Measurements from ENCODE around the gene KRT7.

- TF ChIP-seq CTCF (conservative IDR thresholded peaks at IDR 0.05; ENCODE audit: low read length) = no peak
- no peak for TF ChIP-seq EZH2phosphoT487 (IDR thresholded peaks at IDR 0.05; ENCODE audit: borderline replicate concordance)
Observed at GRCh38 chr12:52201451-52201839, 31.6 kb upstream of the KRT7 start.

Measured in Loucy (cell line).